ENCODE results near the gene CSKMT. TPM values are rescaled to one million over a fixed set of nuclear protein-coding genes. Genes with fewer than 3 reads are reported as not detected.

CSKMT gene
- polyA plus RNA-seq, 1 donor (not counting 4 experiments of a cell fraction or from before 2014, with no cell fraction given), result 4.5 TPM

- no peak overlapping the region for H3K4me2 ChIP-seq (ENCODE audit: control insufficient read depth, extremely low read depth, insufficient read depth, low read depth, low read length)
- TF ChIP-seq EZH2 (IDR thresholded peaks at IDR 0.05; ENCODE audit: low read length) (no peak), CTCF (optimal IDR thresholded peaks at IDR 0.05 in 1 of 3, IDR thresholded peaks at IDR 0.05 in 1 of 3, conservative IDR thresholded peaks at IDR 0.05 in 1 of 3; ENCODE audit: extremely low read depth in 1 of 3, insufficient read depth in 2 of 3, low read length in 3 of 3) (no peak)
- H3K36me3 ChIP-seq (ENCODE audit: control insufficient read depth in 2 of 2, extremely low read depth in 1 of 2, insufficient read depth in 2 of 2, low read length in 2 of 2), result peaks cover 37 to 39% of the 10 kb centered on the region in 2 experiments
- H3K4me1 ChIP-seq (ENCODE audit: control insufficient read depth, extremely low read depth, insufficient read depth, low read length), result no peaks in the 10 kb centered on the region
- H3K9ac ChIP-seq (ENCODE audit: control insufficient read depth, extremely low read depth, insufficient read depth, low read length), result no peak overlapping the region
- H3K9me1 ChIP-seq (ENCODE audit: control insufficient read depth, extremely low read depth, insufficient read depth, low read length), result no peaks in the 10 kb centered on the region
- H3K4me3 ChIP-seq (ENCODE audit: control insufficient read depth in 2 of 3, extremely low read depth in 1 of 3, insufficient read depth in 2 of 3, low read depth in 1 of 3, low read length in 3 of 3), result no peak overlapping the region
- no peak for FAIRE-seq
- dilution Hi-C loops (cut with MboI; ENCODE audit: extremely low pct_ligation_motif_present, low sequenced_read_pairs), result no loop called here
- H3K27ac ChIP-seq (ENCODE audit: control insufficient read depth, insufficient read depth, low read length), result no peak overlapping the region
- H3K27me3 ChIP-seq (ENCODE audit: control insufficient read depth, extremely low read depth, insufficient read depth, low read length), result no peaks in the 10 kb centered on the region
- no peak for DNase-seq (ENCODE audit: low read depth, low spot score)
- H4K20me1 ChIP-seq (ENCODE audit: control insufficient read depth, extremely low read depth, insufficient read depth, low read length), result no peaks in the 10 kb centered on the region
- H3K79me2 ChIP-seq (ENCODE audit: control insufficient read depth, insufficient read depth, low read length), result peaks cover 29% of the 10 kb centered on the region
- H3K9me3 ChIP-seq (ENCODE audit: control insufficient read depth, low read depth, low read length), result no peaks in the 10 kb centered on the region
- H2AFZ ChIP-seq (ENCODE audit: control insufficient read depth, low read length), result no peak overlapping the region
Observed at GRCh38 chr11:62716206-62716605, 51.1 kb downstream of the CSKMT start.

- Histone ChIP-seq H4K20me1 (ENCODE audit: control insufficient read depth, extremely low read depth, insufficient read depth, low read length) (no peaks in the 10 kb centered on the region), H3K9ac (ENCODE audit: control insufficient read depth, extremely low read depth, insufficient read depth, low read length) (no peak overlapping the region), H3K4me3 (ENCODE audit: control insufficient read depth in 2 of 3, extremely low read depth in 1 of 3, insufficient read depth in 2 of 3, low read depth in 1 of 3, low read length in 3 of 3) (no peak overlapping the region), H3K4me2 (ENCODE audit: control insufficient read depth, extremely low read depth, insufficient read depth, low read depth, low read length) (no peak overlapping the region), H3K27me3 (ENCODE audit: control insufficient read depth, extremely low read depth, insufficient read depth, low read length) (no peaks in the 10 kb centered on the region), H3K79me2 (ENCODE audit: control insufficient read depth, insufficient read depth, low read length) (peaks cover 35% of the 10 kb centered on the region), H3K36me3 (ENCODE audit: control insufficient read depth in 2 of 2, extremely low read depth in 1 of 2, insufficient read depth in 2 of 2, low read length in 2 of 2) (peaks cover 42 to 44% of the 10 kb centered on the region in 2 experiments), H2AFZ (ENCODE audit: control insufficient read depth, low read length) (no peak overlapping the region), H3K27ac (ENCODE audit: control insufficient read depth, insufficient read depth, low read length) (no peak overlapping the region), H3K4me1 (ENCODE audit: control insufficient read depth, extremely low read depth, insufficient read depth, low read length) (no peaks in the 10 kb centered on the region), H3K9me1 (ENCODE audit: control insufficient read depth, extremely low read depth, insufficient read depth, low read length) (no peaks in the 10 kb centered on the region), H3K9me3 (ENCODE audit: control insufficient read depth, low read depth, low read length) (no peaks in the 10 kb centered on the region)
- FAIRE-seq (no peak), DNase-seq (ENCODE audit: low read depth, low spot score) (no peak)
- no peak for TF ChIP-seq EZH2 (IDR thresholded peaks at IDR 0.05; ENCODE audit: low read length)
- TF ChIP-seq CTCF (optimal IDR thresholded peaks at IDR 0.05 in 1 of 3, IDR thresholded peaks at IDR 0.05 in 1 of 3, conservative IDR thresholded peaks at IDR 0.05 in 1 of 3; ENCODE audit: extremely low read depth in 1 of 3, insufficient read depth in 2 of 3, low read length in 3 of 3), result no peak
- dilution Hi-C loops (cut with MboI; ENCODE audit: extremely low pct_ligation_motif_present, low sequenced_read_pairs), result no loop called here
Observed at GRCh38 chr11:62716816-62717215, 51.7 kb downstream of the CSKMT start.

Small RNAs within 50 kb of the gene (small RNA-seq; reads per million reads assigned to genes)
- gene SNORA57 (ENCODE audit: insufficient read length in 3 of 3, low read depth in 3 of 3, low replicate concordance in 1 of 3), result 0 reads per million in 3 experiments

Other genes with a start within 250 kb of the CSKMT start
- gene SCGB1A1, start 246.3 kb upstream of the CSKMT start, polyA plus RNA-seq, result not detected in 3 replicates
- gene AHNAK, start 118.5 kb upstream of the CSKMT start, polyA plus RNA-seq, result 195 to 220 TPM (median 207 TPM) in 3 replicates
- 1,553 to 1,943 TPM (median 1,735 TPM) in 3 replicates for gene EEF1G, start 91.4 kb upstream of the CSKMT start, polyA plus RNA-seq
- gene TUT1, start 73.8 kb upstream of the CSKMT start, polyA plus RNA-seq, result 10.1 to 12.3 TPM (median 10.5 TPM) in 3 replicates
- 29.4 to 44.3 TPM (median 39.7 TPM) in 3 replicates for gene MTA2, start 63.4 kb upstream of the CSKMT start, polyA plus RNA-seq
- 13.6 to 15.1 TPM (median 13.6 TPM) in 3 replicates for gene EML3, start 52.5 kb upstream of the CSKMT start, polyA plus RNA-seq
- gene ROM1, start 52.1 kb upstream of the CSKMT start, polyA plus RNA-seq, result 1.0 to 1.9 TPM (median 1.5 TPM) in 3 replicates
- 15.1 to 28.2 TPM (median 17.7 TPM) in 3 replicates for gene B3GAT3, start 43.3 kb upstream of the CSKMT start, polyA plus RNA-seq
- gene GANAB, start 18.7 kb upstream of the CSKMT start, polyA plus RNA-seq, result 153 to 211 TPM (median 176 TPM) in 3 replicates
- 7.7 to 21.1 TPM (median 8.0 TPM) in 3 replicates for gene INTS5, start 12.0 kb upstream of the CSKMT start, polyA plus RNA-seq
- gene C11orf98, start 102 bp upstream of the CSKMT start, polyA plus RNA-seq, result 58.9 to 81.5 TPM (median 76.5 TPM) in 3 replicates
- gene UQCC3, start 6.4 kb downstream of the CSKMT start, polyA plus RNA-seq, result 8.3 to 11.7 TPM (median 8.6 TPM) in 3 replicates
- 3.8 to 5.3 TPM (median 4.9 TPM) in 3 replicates for gene LBHD1, start 7.0 kb downstream of the CSKMT start, polyA plus RNA-seq
- gene UBXN1, start 13.8 kb downstream of the CSKMT start, polyA plus RNA-seq, result 45.9 to 72.5 TPM (median 58.5 TPM) in 3 replicates
- gene LRRN4CL, start 24.2 kb downstream of the CSKMT start, polyA plus RNA-seq, result 0.08 TPM in 3 replicates
- 21.9 to 50.5 TPM (median 38.6 TPM) in 3 replicates for gene BSCL2, start 42.1 kb downstream of the CSKMT start, polyA plus RNA-seq
- not detected in 3 replicates for gene GNG3, start 42.4 kb downstream of the CSKMT start, polyA plus RNA-seq
- gene HNRNPUL2, start 62.1 kb downstream of the CSKMT start, polyA plus RNA-seq, result 17.2 to 29.0 TPM (median 20.3 TPM) in 3 replicates
- 14.7 to 26.1 TPM (median 23.8 TPM) in 3 replicates for gene TTC9C, start 63.2 kb downstream of the CSKMT start, polyA plus RNA-seq
- 3.4 to 7.2 TPM (median 4.0 TPM) in 3 replicates for gene ZBTB3, start 88.8 kb downstream of the CSKMT start, polyA plus RNA-seq
- gene POLR2G, start 96.3 kb downstream of the CSKMT start, polyA plus RNA-seq, result 145 to 166 TPM (median 151 TPM) in 3 replicates
- 14.7 to 16.1 TPM (median 14.8 TPM) in 3 replicates for gene TAF6L, start 106.1 kb downstream of the CSKMT start, polyA plus RNA-seq
- gene TMEM179B, start 122.1 kb downstream of the CSKMT start, polyA plus RNA-seq, result 35.4 to 76.4 TPM (median 38.6 TPM) in 3 replicates
- gene TMEM223, start 126.7 kb downstream of the CSKMT start, polyA plus RNA-seq, result 11.0 to 15.6 TPM (median 11.8 TPM) in 3 replicates
- 22.8 to 51.2 TPM (median 25.3 TPM) in 3 replicates for gene NXF1, start 140.1 kb downstream of the CSKMT start, polyA plus RNA-seq
- 20.4 to 30.4 TPM (median 25.6 TPM) in 3 replicates for gene STX5, start 166.7 kb downstream of the CSKMT start, polyA plus RNA-seq
- gene TEX54, start 167.5 kb downstream of the CSKMT start, polyA plus RNA-seq, result not detected in 3 replicates
- 44.5 to 48.1 TPM (median 47.7 TPM) in 3 replicates for gene WDR74, start 174.3 kb downstream of the CSKMT start, polyA plus RNA-seq
- 469 to 552 TPM (median 521 TPM) in 3 replicates for gene SLC3A2, start 215.6 kb downstream of the CSKMT start, polyA plus RNA-seq

Measured in keratinocyte (primary cell).